Erythroblast (primary cell): Measurements from ENCODE around the gene TAOK1.

ENCODE experiments used
- GATA1 ChIP-seq: IDR thresholded peaks from 2 replicates; pipeline ENCODE4 v1.6.1; 2011; ENCODE audit warnings: low read depth, mild to moderate bottlenecking, control low read depth, low read length, moderate library complexity
- POLR2A ChIP-seq: IDR thresholded peaks from 2 replicates; pipeline ENCODE4 v1.6.1; 2011; ENCODE audit warnings: mild to moderate bottlenecking, low read length

- TF ChIP-seq POLR2A (no peak), GATA1 (no peak)
Measured at GRCh38 chr17:29575511-29576213, 185.5 kb downstream of the TAOK1 start.
